NCI-H510A treated with DMSO at 0.1 percent for 48 hours (cell line): Measurements from ENCODE around the gene PCMTD2.
"Not testable (repeated sequence)": the region's sequence is repeated elsewhere in the genome, so short reads cannot be mapped to it uniquely, and the experiment has no call there.

ENCODE experiments used
- DNase-seq: peaks from one replicate; lab custom pipeline; 2025; lab: John Stamatoyannopoulos, UW

The PCMTD2 gene

GRCh38 chr20:64286447-64287263 lies 31.1 kb downstream of the PCMTD2 start:
- not testable (repeated sequence) for DNase-seq

GRCh38 chr20:64287264-64287590 lies 31.7 kb downstream of the PCMTD2 start:
- not testable (repeated sequence) for DNase-seq

- not testable (repeated sequence) for DNase-seq
Measured at GRCh38 chr20:64292167-64292566, 36.6 kb downstream of the PCMTD2 start.

DNA sequence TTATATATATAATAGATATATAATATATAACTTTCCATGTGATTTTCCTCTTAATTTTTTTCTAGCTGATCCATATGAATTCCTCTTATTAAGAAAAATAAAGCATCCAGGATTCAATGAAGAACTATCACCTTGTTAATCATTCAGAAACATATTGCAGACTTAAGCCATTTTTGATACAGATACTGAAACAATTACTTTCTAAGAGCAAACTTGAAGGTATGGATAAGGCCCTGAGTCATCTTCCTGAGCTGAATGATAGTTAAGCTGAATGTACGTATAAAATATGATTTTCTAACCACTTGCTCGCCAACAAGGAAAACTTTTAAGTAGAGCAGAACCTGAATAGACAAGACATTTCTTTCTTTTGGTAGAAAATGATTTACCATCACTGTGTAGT lies 47.5 kb downstream of the PCMTD2 start:
- DNase-seq = not testable (repeated sequence)

DNA sequence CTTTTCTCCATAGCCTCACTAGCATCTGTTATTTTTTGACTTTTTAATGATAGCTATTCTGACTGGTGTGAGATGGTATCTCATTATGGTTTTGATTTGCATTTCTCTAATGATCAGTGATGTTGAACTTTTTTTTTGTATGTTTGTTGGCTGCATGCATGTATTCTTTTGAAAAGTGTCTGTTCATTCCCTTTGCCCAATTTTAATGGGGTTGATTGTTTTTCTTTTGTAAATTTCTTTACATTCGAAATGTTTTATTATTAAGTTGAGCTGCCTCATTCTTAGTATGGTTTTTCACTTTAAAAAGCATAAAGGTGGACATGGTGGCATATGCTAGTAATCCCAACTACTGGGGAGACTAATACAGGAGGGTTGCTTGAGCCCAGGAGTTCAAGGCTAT lies 58.2 kb downstream of the PCMTD2 start:
- DNase-seq = not testable (repeated sequence)

- not testable (repeated sequence) for DNase-seq
Measured at GRCh38 chr20:64315381-64315780, 59.8 kb downstream of the PCMTD2 start.

DNA sequence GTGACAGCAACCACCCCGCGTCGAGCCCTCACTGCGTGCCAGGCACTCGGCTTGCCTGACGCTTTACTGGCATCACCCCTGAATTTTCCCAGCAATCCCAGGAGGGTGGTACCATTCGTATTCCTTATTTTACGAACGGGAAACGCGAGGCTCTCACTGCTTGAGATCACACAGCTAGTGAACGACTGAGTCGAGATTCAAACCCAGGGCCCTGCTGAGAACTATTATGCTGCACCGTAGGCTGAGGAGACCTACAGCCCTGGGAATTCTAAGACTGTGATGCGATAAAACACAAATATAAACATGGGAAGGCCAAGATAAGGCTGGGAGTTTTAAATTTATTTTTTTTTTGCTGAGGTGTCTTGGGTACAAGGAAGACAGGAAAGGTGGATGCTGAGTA lies 60.3 kb downstream of the PCMTD2 start:
- DNase-seq = not testable (repeated sequence)

- DNase-seq = not testable (repeated sequence)
Measured at GRCh38 chr20:64316415-64317083, 61.0 kb downstream of the PCMTD2 start.

DNA sequence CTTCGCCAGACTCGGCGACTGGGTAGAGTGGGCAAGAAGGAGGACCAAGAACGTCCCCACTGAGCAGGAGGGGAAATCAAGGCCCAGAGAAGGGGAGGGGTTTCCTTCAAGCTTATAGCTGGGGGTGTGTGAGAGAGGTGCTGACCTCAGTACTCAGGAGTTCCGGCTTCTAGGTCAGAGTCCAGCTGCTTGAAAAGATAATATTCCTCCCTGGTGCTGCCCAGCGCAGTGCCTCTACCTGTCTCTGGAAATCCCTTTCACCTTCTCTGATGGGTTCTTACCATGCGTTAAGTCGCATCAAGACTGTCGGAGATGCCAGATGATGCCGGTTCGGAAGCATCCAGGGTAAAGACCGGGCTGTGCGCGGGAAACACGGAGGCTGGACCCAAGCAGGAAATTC lies 61.8 kb downstream of the PCMTD2 start:
- DNase-seq = not testable (repeated sequence)

- not testable (repeated sequence) for DNase-seq
Measured at GRCh38 chr20:64318056-64318455, 62.5 kb downstream of the PCMTD2 start.

DNA sequence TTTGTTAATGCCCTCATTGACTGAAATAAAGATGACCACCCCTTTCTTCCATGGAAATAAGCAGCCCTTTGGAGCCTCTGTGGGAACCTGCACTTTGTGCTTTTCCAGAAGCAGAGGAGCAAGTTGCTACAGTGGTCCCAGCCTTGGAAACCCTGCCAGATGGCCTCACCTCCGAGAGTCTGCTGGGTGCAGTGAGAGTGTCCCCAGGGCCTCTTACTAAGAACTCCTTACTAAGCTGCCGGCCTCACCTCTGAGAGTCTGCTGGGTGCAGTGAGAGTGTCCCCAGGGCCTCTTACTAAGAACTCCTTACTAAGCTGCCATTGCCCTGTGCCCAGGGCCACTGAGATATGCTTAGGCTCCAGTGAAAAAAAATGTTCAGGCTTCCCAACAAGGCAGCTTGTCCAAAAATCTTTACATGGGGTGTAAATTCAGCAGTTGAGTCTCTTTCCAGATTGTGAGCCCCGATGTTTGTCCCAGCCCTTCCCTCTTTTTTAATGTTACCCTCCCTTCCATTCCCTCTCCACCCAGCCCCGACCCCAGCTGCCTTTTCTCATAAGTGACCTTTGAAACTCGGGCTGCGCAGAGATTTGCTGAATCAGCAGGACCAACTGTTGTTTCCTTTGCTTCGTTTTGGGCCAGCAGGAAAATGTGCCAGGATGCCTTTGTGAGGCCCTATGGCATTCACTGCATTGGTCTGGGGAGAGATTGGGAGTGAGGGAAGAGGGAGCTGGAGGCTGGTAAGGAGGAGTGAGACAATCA lies 66.7 kb downstream of the PCMTD2 start:
- not testable (repeated sequence) for DNase-seq
